HG03432 (cell line): Measurements from ENCODE around the gene GCAT.

Experiments used
- ATAC-seq: cut with Tn5 transposase; IDR thresholded peaks from one replicate; pipeline ENCODE4 v1.9.1; 2021; ENCODE audit warnings: mild to moderate bottlenecking, moderate library complexity; ENCODE audit not compliant: unreplicated experiment

The GCAT gene

GRCh38 chr22:37807410-37808293 is at the start of gene GCAT:
TSS of gene GCAT (plus strand) at chr22:37807934. CDS start at chr22:37807968, 34 bp downstream.
- peak; percentile 84 for ATAC-seq

- no peak for ATAC-seq
Observed at GRCh38 chr22:37758694-37759093, 49.0 kb upstream of the GCAT start.

DNA sequence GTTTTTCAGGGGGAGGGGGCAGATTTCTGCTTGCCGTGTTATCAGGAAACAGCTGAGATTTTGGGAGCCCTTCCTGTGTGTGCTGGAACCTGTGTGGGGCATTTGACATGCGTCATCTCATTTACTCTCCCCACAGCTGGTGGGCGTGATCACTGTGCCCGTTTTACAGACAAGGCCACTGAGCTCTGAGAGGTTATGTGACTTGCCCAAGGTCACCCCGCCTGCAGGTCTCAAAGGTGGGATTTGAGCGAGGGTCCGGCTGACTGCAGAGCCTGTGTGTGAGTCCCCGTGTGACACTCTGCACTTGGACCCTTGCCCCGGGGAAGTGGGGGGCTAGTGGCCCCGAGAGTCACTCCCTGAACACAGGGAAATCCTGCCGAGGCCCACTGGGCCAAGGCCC is 48.5 kb upstream of the GCAT start:
- no peak for ATAC-seq

DNA sequence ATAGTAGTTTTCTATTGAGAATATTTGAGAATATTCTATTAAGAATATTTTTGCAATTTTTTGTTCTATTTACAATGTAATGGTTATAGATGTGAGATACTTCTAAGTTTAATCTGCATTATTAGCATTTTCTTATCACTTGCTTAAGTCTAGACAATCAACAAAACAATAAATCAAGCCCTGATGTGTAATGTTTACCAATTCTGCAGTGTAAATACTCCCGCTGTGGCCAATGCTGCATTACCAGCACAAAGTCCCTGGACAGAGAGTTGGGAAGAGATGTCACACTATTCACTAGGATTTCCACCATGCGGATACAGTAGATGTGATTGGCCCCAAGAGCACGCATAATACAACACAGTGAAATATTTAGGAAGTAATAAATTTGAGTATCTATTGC is 47.6 kb upstream of the GCAT start:
- no peak for ATAC-seq

DNA sequence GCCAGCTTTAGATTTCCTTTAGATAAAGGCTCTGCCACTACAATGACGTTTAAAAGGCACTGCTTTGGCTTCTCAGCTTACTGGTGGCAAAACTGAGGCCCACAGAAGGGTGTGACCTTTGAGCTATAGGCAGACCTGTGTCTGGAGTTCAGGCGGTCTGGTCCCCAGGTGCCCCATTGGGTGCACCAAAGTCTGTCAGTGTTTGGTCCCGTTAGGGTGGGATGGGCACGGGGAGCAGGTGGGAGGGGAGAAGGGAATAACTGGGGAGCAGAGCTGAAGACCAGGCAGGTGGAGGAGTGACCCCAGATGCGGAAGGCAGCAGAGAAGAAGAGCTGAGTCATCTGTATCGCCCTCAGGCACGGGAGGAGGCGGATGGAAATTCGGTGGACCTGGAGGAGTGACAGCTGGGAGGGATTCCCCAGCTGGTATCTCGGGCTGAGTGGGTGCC is 45.3 kb upstream of the GCAT start:
- ATAC-seq: no peak

DNA sequence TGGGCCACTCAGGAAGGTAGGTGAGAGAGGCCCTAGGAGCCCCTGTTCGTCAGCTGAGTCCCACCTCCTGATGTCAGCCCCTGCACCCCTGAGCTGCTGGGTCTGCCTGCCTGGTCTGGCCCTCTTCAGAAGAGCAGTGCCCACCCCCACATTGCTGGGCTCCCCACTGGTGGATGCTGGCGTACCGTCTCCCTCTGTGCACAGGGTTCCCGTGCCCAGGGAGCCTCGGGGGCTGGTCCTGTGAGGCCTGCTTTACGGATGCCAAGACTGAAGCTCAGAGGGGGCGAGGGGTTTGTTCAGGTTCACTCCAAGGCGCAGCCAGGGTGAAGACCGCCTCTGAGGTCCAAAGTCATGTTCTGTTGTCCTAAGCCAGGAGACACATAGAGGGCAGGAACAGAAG is 44.7 kb upstream of the GCAT start:
- ATAC-seq: no peak

DNA sequence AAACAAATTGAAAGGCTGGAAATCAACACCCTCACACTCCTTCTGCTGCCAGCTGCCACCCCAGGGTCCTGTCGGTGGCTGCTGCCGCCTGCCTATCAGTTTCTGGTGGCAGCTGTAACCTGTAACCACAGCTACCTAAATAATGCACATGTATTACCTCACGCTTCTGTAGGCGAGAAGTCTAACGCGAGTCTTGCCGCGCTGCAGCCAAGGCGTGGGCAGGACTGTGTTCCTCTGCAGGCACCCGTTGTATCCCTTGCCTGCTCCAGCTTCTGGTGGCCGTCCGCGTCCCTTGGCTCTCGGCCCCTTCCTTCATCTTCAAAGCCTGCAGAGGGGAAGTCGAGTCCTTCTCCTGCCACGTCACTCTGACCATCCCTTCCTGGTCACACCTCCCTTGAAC is 44.1 kb upstream of the GCAT start:
- ATAC-seq: no peak

GRCh38 chr22:37764622-37765021 is 43.1 kb upstream of the GCAT start:
- ATAC-seq: no peak

DNA sequence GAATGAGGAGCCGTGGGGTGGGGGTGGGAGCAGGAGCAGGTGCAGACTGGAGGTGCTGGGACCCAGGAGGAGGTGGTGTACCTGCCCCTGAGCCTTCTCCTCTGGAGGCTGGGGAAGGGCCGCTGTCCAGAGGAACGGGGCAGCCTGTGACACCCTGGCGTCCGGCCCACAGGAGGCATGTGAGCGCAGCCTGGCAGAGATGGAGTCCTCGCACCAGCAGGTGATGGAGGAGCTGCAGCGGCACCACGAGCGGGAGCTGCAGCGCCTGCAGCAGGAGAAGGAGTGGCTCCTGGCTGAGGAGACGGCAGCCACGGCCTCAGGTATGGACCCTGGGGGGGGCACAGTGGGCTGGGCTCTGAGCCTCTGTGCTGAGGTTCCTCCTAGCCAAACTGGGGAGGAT is 42.2 kb upstream of the GCAT start:
- no peak for ATAC-seq

- no peak for ATAC-seq
Observed at GRCh38 chr22:37765953-37766576, 41.7 kb upstream of the GCAT start.

DNA sequence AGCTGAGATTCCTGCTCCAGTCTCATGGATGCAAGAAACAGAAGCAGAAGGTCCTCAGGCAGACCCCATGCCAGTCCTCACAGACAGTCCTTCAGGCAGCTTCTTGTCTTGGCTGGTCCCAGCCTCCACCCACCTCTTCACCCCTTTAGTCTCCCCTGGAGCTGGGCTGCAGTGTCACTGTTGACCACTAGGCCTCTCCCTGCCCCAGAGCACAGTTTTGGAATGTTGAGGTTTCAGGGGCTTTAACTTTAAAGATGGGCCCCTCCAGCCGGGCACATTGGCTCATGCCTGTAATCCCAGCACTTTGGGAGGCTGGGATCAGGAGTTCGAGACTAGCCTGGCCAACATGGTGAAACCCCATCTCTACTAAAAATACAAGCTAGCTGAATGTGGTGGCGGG is 39.5 kb upstream of the GCAT start:
- no peak for ATAC-seq

DNA sequence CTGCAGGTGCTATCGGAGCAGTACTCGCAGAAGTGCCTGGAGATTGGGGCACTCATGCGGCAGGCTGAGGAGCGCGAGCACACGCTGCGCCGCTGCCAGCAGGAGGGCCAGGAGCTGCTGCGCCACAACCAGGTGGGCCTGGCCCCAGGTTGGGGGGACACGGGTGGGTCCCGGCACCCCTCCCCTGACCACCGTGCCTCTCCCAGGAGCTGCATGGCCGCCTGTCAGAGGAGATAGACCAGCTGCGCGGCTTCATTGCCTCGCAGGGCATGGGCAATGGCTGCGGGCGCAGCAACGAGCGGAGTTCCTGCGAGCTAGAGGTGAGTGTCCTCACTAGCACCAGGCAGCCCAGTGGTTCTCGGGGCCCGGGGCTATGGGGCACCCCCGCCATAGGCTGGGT is 38.7 kb upstream of the GCAT start:
- no peak for ATAC-seq

GRCh38 chr22:37771081-37771480 is 36.7 kb upstream of the GCAT start:
- ATAC-seq: no peak

DNA sequence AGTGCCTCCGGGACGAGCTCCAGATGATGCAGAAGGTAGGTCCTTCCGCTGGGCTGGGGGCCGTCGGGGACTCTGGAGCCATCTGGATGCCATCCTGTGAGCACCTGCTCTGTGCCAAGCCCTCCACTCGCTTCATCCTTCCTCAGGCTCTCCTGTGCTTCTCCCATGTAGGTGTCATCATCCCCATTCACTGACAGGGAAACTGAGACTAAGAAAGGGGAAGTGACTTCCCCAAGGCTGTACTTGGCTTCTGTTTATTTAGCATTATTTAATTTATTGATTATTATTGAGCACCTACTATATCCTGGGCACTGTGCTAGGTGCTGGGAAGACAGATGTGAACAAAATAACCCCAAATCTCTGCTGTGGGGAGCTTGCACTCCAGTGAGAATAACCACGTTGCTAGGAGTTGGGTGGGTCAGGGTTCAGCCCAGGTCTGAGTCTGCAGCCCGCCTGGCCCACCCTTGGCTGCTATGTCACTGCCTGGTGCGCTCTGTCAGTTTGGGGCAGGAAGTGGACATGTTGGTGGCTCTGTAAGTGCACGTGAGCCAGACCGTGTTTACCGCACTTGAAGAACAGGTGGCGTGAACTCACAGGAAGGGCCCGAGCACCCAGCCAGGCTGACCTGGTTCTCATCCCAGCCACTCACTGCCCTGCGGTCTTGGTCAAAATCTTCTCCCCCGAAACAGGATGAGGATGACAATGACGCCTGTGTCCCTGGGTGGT is 35.9 kb upstream of the GCAT start:
- ATAC-seq: no peak

- ATAC-seq: no peak
Observed at GRCh38 chr22:37774728-37775127, 33.0 kb upstream of the GCAT start.

DNA sequence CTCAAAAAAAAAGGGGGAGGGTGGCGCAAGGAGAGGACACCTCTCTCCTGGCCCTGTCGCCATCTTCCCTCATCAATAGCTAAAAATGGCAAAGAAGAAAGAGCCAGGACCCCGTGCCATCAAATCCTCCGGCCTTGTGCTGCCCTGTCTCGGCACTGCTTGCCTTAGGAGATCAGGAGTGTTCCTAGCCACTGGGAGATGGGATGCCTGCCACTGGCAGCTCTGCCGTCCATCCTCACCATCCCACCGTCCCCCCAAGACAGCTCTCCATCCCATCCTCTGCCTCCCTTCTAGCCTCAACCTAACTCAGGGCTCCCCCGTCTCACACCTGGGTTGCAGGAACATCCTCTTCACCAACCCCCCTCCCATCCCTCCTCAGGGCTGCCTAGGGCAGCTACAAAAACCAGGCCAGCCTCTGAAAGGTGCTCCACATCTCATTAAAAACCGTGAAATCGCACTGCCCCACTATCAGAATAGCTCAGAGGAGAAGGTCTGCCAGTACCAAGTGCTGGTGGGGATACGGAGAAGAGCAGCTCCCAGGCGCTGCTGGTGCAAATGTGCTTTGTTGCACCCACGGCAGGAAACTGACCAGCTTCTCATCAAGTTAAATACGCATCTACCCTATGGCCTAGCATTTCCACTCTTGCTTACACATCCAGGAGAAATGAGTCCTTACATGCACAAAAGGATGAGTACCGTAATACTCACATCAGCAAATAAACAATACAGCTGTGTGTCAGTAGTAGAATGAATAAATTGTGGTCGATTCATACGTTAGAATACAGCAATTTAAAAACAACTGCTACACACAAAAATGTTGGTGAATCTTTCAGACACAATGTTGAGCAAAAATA is 31.7 kb upstream of the GCAT start:
- ATAC-seq: no peak

DNA sequence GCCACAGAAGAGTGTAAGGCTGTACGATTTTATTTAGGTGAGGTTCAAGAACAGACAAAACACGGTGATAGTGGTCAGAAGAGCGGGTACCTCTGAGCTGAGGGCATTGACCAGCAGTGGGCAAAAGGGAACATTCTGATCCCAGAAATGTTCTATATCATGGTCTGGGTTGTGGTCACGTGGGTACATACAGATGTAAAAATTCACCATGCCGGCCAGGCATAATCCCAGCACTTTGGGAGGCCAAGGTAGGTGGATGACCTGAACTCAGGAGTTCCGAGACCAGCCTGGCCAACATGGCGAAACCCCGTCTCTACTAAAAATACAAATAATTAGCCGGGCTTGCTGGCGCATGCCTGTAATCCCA is 31.1 kb upstream of the GCAT start:
- no peak for ATAC-seq

DNA sequence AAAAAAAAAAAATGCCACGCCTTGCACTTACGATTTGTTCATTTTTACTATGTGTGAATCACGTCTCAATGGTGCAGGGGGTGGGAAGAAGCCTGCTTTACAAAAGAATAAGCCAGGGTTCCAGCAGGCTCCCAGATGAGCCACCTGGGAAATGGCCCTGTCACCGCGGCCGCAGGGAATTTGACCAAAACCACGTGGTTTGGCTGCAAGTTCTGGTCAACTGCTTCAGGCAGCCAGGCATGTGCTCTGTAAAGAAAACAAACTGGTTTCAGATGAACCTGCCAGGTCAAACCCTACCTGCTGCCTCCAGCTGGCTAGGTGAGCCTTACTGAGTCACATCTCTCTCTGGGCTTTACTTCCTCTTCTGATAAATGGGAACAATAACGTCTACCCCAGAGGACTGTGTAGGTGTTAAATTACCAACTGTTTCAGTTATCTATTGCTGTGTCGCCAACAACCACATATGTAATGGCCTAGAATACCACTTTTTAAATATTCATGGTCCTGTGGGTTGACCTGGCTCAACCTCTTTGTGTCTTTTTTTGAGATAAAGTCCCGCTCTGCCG is 30.5 kb upstream of the GCAT start:
- ATAC-seq: no peak

- ATAC-seq: no peak
Observed at GRCh38 chr22:37778370-37779009, 29.2 kb upstream of the GCAT start.

- ATAC-seq: no peak
Observed at GRCh38 chr22:37781434-37782059, 26.2 kb upstream of the GCAT start.
